ENCODE data around the gene TUBB6.

DNA sequence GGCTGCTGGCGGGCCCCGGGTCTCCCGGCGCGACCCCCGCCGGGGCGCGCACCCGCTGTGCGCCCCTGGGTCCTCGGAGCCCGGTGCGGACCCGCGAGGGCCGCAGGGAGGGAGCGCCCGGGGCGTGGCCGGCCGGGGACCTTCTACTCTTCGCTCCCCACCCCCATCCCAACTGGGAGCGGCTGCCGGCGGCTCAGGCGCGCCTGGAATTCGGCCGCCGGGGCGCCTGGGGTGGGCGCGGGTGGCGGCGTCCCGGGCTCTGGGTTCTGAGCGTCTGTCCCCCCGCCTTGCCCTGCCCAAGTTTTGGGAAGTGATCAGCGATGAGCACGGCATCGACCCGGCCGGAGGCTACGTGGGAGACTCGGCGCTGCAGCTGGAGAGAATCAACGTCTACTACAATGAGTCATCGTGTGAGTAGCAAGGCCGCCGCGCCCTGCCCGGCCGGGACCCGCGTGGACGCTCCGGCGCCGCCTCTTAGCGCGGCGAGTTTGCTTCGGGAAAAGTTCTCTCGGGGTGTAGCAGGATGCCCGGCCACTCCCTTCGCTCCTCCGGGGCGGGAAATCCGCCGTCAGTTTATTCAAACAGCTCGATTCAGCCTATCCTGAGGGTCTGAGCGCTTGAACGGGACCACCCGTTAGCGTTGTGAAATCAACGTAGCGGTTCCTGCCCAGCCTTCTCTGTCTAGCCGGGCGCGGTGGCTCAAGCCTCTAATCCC, 502 bp downstream of the TUBB6 start:
- TF ChIP-seq EP300 (IDR thresholded peaks at IDR 0.05; ENCODE audit: borderline replicate concordance in 1 of 2, low read depth in 2 of 2, low read length in 2 of 2), result no peak
- no peak for TF ChIP-seq SUZ12 (IDR thresholded peaks at IDR 0.05; ENCODE audit: low read length)
- TF ChIP-seq POLR2A (IDR thresholded peaks at IDR 0.05; ENCODE audit: control extremely low read depth in 1 of 2, low read depth in 2 of 2, low read length in 2 of 2), result no peak; a peak in 1 of 3 replicates
- no peak for TF ChIP-seq RAD21 (IDR thresholded peaks at IDR 0.05 in 1 of 2, conservative IDR thresholded peaks at IDR 0.05 in 1 of 2; ENCODE audit: low read depth in 2 of 2, low read length in 2 of 2)
- no peak for TF ChIP-seq GABPA (IDR thresholded peaks at IDR 0.05; ENCODE audit: borderline replicate concordance, insufficient read depth, low read length)
- TF ChIP-seq BRCA1 (IDR thresholded peaks at IDR 0.05; ENCODE audit: low read depth, low read length), result no peak
- 0 out of 2 replicates have a peak, but pooled peaks have one; percentile 9 for TF ChIP-seq YY1 (IDR thresholded peaks at IDR 0.05; ENCODE audit: low read depth, low read length)

Data from H1 (cell line).